ENCODE measurements around the gene PIK3CA.
"Not testable (repeated sequence)": the region's sequence is repeated elsewhere in the genome, so short reads cannot be mapped to it uniquely, and the experiment has no call there.

DNA sequence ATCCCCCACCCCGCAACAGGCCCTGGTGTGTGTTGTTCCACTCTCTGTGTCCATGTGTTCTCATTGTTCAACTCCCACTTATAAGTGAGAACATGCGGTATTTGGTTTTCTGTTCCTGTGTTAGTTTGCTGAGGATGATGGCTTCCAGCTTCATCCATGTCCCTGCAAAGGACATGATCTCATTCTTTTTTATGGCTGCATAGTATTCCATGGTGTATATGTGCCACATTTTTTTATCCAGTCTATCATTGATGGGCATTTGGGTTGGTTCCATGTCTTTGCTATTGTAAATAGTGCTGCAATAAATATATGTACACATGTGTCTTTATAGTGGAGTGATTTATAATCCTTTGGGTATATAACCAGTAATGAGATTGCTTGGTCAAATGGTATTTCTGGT is 126.3 kb downstream of the PIK3CA start:
- not testable (repeated sequence) for TF ChIP-seq CTCF (IDR thresholded peaks at IDR 0.05; ENCODE audit: insufficient read depth, low read depth, low read length); EZH2 (IDR thresholded peaks at IDR 0.05; ENCODE audit: insufficient read depth, low read length)
